C4-2B (cell line): ENCODE results near the gene PRPSAP1.
"Not testable (repeated sequence)": the region's sequence is repeated elsewhere in the genome, so short reads cannot be mapped to it uniquely, and the experiment has no call there.

ENCODE experiments used
- H3K27ac ChIP-seq: fragments of 450-650 bp; 2 replicates; pipeline ENCODE4 v1.5.1; 2017
- CTCF ChIP-seq: fragments of 450-650 bp; conservative IDR thresholded peaks from 2 replicates; pipeline ENCODE4 v1.5.1; 2017; ENCODE audit warnings: mild to moderate bottlenecking
- ZFX ChIP-seq: fragments of 450-650 bp; IDR thresholded peaks from 2 replicates; pipeline ENCODE4 v1.6.1; 2017

PRPSAP1 gene

GRCh38 chr17:76318586-76318985, 35.1 kb downstream of the PRPSAP1 start:
- H3K27ac ChIP-seq, result no peak overlapping the region
- TF ChIP-seq ZFX (no peak), CTCF (no peak)

GRCh38 chr17:76317535-76317934, 36.2 kb downstream of the PRPSAP1 start:
- no peak overlapping the region for H3K27ac ChIP-seq
- TF ChIP-seq ZFX (no peak), CTCF (no peak)

GRCh38 chr17:76314392-76315227, 39.1 kb downstream of the PRPSAP1 start:
- no peak overlapping the region for H3K27ac ChIP-seq
- TF ChIP-seq ZFX (no peak), CTCF (no peak)

GRCh38 chr17:76312735-76313134, 41.0 kb downstream of the PRPSAP1 start:
- no peak overlapping the region for H3K27ac ChIP-seq
- TF ChIP-seq CTCF, result no peak
- no peak for TF ChIP-seq ZFX

- no peak overlapping the region for H3K27ac ChIP-seq
Measured at GRCh38 chr17:76309461-76309860, 44.3 kb downstream of the PRPSAP1 start.

GRCh38 chr17:76307966-76308338, 45.8 kb downstream of the PRPSAP1 start, which contains the start of gene QRICH2:
TSS of gene QRICH2 (minus strand) at chr17:76308276. CDS start at chr17:76307998, 278 bp downstream.
- no peak for TF ChIP-seq ZFX
- no peak for TF ChIP-seq CTCF

More at GRCh38 chr17:76309461-76309860, 44.3 kb downstream of the PRPSAP1 start:
- no peak for TF ChIP-seq ZFX
- TF ChIP-seq CTCF, result no peak

GRCh38 chr17:76307299-76307965, 46.3 kb downstream of the PRPSAP1 start:
- H3K27ac ChIP-seq, result no peak overlapping the region

More at GRCh38 chr17:76307966-76308338, 45.8 kb downstream of the PRPSAP1 start, which contains the start of gene QRICH2:
- no peak within 1 kb of the TSS for H3K27ac ChIP-seq

GRCh38 chr17:76305135-76305454, 48.6 kb downstream of the PRPSAP1 start:
- H3K27ac ChIP-seq, result not testable (repeated sequence)

More at GRCh38 chr17:76307299-76307965, 46.3 kb downstream of the PRPSAP1 start:
- no peak for TF ChIP-seq ZFX
- TF ChIP-seq CTCF, result no peak
